Myometrial cell (primary cell): ENCODE results near the gene LRCH1. TPM values are rescaled to one million over a fixed set of nuclear protein-coding genes. Genes with fewer than 3 reads are reported as not detected.

Source experiments
- total RNA-seq: library from RNA; depleted of rRNA; stranded (reverse); fragments of >200 nt; gene quantifications from 2 replicates; pipeline ENCODE4 v1.2.3, GENCODE V29; 2015

The LRCH1 gene, protein sequence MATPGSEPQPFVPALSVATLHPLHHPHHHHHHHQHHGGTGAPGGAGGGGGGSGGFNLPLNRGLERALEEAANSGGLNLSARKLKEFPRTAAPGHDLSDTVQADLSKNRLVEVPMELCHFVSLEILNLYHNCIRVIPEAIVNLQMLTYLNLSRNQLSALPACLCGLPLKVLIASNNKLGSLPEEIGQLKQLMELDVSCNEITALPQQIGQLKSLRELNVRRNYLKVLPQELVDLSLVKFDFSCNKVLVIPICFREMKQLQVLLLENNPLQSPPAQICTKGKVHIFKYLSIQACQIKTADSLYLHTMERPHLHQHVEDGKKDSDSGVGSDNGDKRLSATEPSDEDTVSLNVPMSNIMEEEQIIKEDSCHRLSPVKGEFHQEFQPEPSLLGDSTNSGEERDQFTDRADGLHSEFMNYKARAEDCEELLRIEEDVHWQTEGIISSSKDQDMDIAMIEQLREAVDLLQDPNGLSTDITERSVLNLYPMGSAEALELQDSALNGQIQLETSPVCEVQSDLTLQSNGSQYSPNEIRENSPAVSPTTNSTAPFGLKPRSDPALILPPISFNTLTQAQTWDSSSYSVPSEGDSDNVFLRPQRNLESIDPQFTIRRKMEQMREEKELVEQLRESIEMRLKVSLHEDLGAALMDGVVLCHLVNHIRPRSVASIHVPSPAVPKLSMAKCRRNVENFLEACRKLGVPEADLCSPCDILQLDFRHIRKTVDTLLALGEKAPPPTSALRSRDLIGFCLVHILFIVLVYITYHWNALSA
- total RNA-seq: 5.5 and 7.6 TPM in 2 replicates

GRCh38 chr13:46552889-46553520 is at the start of gene LRCH1:
Gene LRCH1, plus strand, starts transcription at chr13:46553170. Its CDS starts 227 bp downstream, at chr13:46553397.

GRCh38 chr13:46796515-46797474 is 243.8 kb downstream of the LRCH1 start, which contains the start of gene ESD:
Gene ESD, minus strand, starts transcription at chr13:46797161. Its CDS starts 5,748 bp downstream, at chr13:46791413.

Other genes starting within 250 kb of the LRCH1 start
- gene RUBCNL, start 165.9 kb upstream of the LRCH1 start, total RNA-seq: 1.8 TPM in 1 of 2 replicates, not detected in the other
- 160 and 166 TPM in 2 replicates for gene ESD, start 244.0 kb downstream of the LRCH1 start, total RNA-seq